DMS 273 treated with DMSO at 0.1 percent for 48 hours (cell line): Measurements from ENCODE around the gene CASS4.
"Not testable (repeated sequence)": the region's sequence is repeated elsewhere in the genome, so short reads cannot be mapped to it uniquely, and the experiment has no call there.

ENCODE experiments used
- DNase-seq: peaks from one replicate; lab custom pipeline; 2025; lab: John Stamatoyannopoulos, UW

The CASS4 gene, protein sequence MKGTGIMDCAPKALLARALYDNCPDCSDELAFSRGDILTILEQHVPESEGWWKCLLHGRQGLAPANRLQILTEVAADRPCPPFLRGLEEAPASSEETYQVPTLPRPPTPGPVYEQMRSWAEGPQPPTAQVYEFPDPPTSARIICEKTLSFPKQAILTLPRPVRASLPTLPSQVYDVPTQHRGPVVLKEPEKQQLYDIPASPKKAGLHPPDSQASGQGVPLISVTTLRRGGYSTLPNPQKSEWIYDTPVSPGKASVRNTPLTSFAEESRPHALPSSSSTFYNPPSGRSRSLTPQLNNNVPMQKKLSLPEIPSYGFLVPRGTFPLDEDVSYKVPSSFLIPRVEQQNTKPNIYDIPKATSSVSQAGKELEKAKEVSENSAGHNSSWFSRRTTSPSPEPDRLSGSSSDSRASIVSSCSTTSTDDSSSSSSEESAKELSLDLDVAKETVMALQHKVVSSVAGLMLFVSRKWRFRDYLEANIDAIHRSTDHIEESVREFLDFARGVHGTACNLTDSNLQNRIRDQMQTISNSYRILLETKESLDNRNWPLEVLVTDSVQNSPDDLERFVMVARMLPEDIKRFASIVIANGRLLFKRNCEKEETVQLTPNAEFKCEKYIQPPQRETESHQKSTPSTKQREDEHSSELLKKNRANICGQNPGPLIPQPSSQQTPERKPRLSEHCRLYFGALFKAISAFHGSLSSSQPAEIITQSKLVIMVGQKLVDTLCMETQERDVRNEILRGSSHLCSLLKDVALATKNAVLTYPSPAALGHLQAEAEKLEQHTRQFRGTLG

GRCh38 chr20:56411759-56412472, at the start of gene CASS4:
CASS4 (plus strand) TSS chr20:56412260; CDS start chr20:56412459, 199 bp downstream.
- no peak for DNase-seq

DNA sequence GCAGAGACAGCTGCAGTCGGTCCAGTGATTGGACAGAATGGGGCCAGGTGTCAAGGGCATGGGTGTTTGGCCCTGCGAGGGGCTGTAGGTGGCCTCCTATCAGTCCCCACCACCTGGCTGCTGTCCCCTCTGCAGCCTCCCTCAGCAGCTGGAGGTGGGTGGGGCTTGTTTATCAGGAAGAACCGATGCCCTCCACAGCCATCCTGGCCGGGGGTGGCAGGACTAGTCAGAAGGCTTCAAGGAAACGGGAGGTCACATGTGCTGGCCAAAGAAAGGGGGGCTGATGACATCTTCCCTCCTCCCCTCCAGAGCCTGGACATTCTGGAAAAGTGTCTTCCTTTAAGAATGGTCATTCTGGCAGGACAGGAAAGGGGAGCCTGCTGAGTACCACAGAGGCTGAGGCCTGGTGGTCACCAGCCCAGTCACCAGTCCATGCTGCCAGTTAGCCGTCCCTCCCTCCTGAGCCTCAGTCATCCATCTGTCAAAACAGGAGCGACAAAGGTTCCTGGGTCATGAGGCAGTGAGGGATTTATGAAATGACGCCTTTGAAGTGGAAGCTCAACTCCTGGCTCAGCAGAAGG, 49.1 kb upstream of the CASS4 start:
- DNase-seq = no peak

DNA sequence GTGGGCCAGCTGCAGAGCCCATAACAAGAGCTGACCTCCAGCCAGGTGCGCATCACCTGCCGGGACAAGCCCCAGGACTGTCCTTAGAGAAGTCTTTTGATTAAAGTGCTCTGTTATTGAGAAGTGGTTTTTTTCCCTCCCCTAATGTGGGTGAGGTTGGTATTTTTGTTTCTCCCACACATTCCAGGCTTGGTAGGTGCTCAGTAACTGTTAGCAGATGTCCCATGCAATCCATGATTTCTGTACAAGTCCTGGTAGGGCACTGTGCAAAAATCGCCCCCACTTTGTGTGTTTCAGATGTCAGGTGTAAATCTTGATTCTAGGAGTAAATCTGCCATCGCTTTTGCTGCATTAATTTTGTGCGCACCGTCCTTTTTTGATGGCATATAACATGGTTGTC, 48.6 kb upstream of the CASS4 start:
- DNase-seq = no peak

DNA sequence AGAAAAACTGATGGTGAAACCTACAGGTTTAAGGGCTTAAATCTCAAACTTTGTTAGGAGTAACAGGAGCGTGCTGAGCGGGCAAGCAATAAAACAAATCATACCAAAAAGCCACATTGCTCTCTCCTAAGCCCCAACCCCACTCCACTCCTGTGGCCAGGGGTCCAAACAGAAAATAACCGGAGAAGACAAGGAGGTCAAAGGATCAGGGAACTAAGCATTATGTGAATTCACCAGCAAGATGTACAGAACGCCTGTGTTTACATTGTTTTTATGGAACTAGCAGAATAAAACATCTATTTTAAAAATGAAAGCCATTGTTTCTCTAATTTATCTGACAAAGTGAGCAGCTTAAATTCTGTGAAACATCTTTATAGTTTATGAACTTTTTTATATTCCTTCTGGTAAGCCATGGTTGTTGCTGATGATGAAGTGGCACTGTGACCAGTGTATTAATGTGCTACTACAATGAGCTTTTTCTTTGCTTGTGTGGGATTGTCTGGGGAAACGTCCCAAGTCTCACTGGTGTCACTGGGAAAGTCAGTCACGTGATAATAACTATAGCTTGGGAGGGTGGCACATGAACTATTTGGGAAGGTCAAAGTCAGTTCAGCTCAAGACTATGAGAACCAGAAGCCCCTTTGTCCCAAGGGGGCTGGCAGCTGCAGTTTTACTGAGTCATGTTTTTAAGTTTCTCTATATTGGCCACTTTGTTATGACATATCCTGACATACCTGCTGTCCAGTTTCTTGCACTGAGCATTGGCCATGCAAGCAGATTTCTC, 43.5 kb upstream of the CASS4 start:
- DNase-seq = no peak

GRCh38 chr20:56369179-56369578, 42.9 kb upstream of the CASS4 start:
- peak; percentile 61 for DNase-seq

DNA sequence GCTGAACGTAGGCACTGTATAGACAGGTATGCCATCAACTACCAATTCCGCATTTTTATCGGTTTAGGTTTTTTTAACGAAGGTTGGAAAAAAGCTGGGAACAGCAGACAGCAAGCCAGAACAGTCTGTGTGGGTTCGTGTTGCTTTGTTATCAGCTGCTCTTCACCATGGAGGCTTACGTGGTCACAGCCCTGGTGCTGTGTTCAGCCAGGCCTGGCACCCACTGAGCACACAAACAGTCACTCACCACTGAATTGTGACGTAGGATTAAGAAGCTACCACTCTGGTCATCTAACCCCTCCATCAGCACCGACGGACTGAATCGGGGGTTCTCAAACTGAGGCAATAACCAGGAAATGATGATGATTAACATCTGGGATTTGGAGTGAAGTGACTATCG, 40.1 kb upstream of the CASS4 start:
- no peak for DNase-seq

- no peak for DNase-seq
Measured at GRCh38 chr20:56372850-56373249, 39.2 kb upstream of the CASS4 start.

DNA sequence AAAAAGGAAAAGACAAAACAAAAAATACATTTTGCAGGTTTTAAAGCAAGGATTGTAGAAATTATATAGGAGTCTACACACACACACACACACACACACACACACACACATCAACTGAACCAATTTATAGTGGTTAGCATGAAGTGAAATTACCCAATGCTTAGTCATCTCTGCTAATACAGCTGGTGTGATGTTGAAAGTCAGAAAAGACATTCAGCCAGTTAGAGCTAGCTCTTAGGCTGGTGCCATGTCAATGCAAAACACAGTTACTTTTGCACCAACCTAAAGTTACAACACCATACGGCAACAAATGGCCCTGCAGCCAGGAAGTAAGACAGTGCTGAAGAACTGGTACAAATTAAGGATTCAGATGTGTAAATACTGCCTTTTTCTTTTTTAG, 38.1 kb upstream of the CASS4 start:
- no peak for DNase-seq

DNA sequence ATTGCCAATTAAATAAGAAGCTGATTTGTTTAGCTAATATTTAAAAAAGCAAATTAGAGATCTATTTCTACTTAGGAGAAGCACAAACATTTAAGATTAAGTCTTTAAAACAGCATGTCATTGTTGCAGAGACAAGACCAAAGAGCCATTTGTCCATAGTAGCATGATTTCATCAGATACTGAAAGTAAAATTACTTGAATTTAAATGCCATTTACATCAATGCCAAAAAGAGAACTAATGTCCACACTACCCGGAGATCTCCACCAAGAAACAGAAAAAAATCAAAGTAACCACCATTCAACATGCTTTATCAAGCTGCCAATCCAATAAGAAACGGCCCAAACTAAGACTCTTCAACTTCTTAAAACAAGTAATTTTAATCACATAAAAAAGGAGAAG, 35.7 kb upstream of the CASS4 start:
- DNase-seq = no peak

DNA sequence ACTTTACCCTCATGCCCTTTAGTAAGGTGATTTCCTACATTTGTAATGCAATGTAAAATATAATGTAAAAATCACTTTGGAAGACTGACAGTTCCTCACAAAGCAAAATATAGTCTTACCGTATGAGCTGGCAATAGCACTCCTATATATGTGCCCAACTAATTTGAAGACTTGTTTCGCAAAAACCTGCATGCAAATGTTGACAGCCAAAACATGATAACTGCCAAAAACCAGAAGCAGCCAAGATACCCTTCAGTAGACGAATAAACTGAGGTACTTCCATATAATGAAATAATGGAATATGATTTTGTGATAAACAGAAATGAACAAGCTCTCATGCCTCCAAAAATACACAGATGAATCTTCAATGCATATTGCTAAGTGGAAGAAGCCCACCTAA, 33.7 kb upstream of the CASS4 start:
- no peak for DNase-seq

- no peak for DNase-seq
Measured at GRCh38 chr20:56380375-56380774, 31.7 kb upstream of the CASS4 start.

- DNase-seq = no peak
Measured at GRCh38 chr20:56381501-56381900, 30.6 kb upstream of the CASS4 start.

DNA sequence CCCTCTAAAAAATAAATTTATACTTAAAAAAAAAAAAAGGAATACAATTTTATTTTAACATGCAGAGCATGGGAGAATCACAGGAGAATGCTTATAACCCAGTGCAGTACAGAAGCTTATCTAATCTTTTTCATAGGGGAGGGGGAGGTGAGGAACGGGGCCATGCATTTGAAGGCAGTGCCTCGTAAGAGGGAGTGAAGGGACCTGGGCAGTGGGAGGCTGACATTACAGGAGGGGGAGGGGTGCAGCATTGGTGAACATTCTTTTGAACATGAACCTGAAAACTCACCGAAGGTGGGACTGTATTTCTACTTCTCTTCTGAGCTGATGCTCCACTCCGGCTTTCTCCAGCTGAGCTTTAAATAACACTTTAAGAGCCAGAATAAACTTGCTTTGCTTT, 29.4 kb upstream of the CASS4 start:
- DNase-seq = no peak

DNA sequence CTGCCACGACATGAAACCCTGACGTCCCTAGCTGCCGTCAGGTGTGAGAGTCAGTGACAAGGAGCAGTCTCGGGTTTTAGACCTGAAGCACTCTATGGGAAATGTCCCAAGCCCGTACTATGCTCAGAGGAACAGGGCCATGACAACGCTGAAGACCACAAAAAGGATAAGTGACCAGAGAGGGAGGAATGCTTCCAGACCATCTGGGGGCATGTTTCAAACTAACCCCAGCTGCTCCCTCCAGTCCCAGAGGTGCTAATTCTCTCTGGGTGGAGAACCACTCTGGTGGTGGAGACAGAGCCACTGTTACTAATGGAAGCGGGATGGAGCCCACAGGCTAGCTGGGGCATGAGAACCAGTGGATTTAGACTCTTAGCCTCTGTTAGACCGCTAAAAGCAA, 28.7 kb upstream of the CASS4 start:
- DNase-seq = no peak

- DNase-seq = no peak
Measured at GRCh38 chr20:56385130-56385529, 26.9 kb upstream of the CASS4 start.

DNA sequence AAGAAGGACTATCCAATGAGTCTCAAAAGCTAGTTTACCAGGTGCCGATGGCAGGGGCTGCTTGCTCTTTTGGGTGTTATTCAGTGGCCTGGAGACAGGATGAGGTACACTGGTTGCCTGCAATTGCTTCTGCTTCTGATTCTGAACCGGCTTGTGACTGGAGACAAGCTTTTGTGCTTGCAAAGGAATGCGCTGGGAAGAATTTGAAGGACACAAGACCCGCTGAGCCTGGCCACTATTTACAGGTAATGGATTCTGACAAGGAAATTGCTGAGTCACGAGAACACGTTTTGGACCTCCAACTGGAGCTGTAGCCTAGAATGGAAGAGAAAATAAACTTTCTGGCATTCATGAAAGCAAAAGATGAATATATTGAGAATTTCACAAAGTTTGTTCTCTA, 25.8 kb upstream of the CASS4 start:
- DNase-seq = no peak

DNA sequence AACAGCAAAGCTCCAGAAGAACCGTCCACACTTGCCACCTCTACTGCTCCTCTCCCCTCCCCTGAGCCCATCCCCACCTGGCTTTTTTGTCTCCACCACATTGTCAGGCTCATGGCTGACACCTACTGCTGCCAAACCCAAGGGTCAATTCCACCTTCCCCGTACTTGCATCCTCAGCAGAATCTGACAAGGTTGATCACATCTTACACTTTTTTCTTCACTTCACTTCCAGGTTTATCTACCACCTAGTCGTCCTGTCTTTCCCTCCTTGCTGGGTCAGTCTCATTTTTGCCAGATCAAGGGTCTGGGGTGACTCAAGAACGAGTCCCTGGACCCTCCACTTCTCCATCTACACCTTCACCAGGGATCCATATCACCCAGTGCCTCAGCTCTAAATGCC, 23.2 kb upstream of the CASS4 start:
- no peak for DNase-seq

- no peak for DNase-seq
Measured at GRCh38 chr20:56389807-56390206, 22.3 kb upstream of the CASS4 start.

GRCh38 chr20:56390396-56390795, 21.7 kb upstream of the CASS4 start:
- not testable (repeated sequence) for DNase-seq

DNA sequence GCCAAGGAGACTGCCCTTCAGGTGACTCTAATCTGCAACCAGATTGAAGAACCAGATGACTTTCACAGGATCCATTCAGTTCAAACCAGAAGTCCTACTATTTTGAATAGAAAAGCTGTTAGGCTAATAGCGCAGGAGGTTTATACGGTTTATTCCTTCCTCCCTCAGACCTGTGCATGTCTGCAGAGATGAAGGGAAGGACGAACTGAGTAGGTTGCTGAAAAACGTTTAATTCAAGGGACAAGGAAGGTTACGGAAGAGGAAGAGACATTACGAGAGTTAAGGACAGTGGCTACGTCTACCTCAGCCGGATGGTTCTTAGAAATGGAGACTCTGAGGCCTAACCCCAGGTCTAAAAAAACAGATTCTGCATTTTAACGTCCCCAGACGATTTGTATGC, 21.0 kb upstream of the CASS4 start:
- DNase-seq = no peak

DNA sequence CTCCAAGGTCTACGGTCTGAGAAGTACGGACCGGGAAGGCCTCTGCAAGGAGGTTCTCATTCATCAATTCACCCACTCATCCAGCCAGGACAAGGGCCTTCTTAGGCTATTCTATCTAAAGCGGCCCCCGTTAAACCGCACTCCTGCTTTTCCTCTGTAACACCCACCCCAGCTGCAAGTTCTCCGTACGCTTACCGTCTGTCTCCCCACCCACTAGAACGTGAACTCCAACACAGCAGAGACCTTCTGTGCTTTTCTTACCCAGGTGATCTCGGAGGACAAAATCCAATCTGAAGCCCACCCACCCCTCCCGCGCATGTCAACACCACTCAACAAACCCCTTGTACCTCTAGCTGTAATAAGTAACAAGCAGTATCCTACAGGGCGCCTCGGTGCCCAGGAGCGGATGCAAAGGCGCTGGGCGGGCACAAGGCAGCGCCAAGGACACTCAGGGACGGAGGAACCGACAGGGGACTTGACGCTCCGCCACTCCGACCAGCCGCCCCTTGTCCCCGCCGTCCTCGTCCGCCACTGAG, 20.4 kb upstream of the CASS4 start:
- DNase-seq = no peak
